GM18858 (cell line): ENCODE data around the gene ARHGAP31.
"Not testable (repeated sequence)": the region's sequence is repeated elsewhere in the genome, so short reads cannot be mapped to it uniquely, and the experiment has no call there.

Source experiments
- ATAC-seq: cut with Tn5 transposase; IDR thresholded peaks from one replicate; pipeline ENCODE4 v1.9.1; 2021; ENCODE audit not compliant: unreplicated experiment

Gene ARHGAP31

GRCh38 chr3:119293105-119293870, 895 bp upstream of the ARHGAP31 start:
- ATAC-seq, result no peak

GRCh38 chr3:119294696-119295671, 801 bp downstream of the ARHGAP31 start:
- peak; percentile 12 for ATAC-seq

GRCh38 chr3:119295816-119296726, 1.9 kb downstream of the ARHGAP31 start:
- ATAC-seq, result no peak

- ATAC-seq, result no peak
Measured at GRCh38 chr3:119296727-119297122, 2.5 kb downstream of the ARHGAP31 start.

GRCh38 chr3:119297169-119297568, 3.0 kb downstream of the ARHGAP31 start:
- no peak for ATAC-seq

GRCh38 chr3:119298565-119298941, 4.4 kb downstream of the ARHGAP31 start:
- no peak for ATAC-seq

GRCh38 chr3:119300991-119301391, 6.8 kb downstream of the ARHGAP31 start:
- no peak for ATAC-seq

- no peak for ATAC-seq
Measured at GRCh38 chr3:119301662-119302061, 7.5 kb downstream of the ARHGAP31 start.

- ATAC-seq, result peak; percentile 63
Measured at GRCh38 chr3:119302697-119303551, 8.7 kb downstream of the ARHGAP31 start.

GRCh38 chr3:119304201-119304713, 10.1 kb downstream of the ARHGAP31 start:
- no peak for ATAC-seq

GRCh38 chr3:119305286-119305685, 11.1 kb downstream of the ARHGAP31 start:
- ATAC-seq, result no peak

- ATAC-seq, result not testable (repeated sequence)
Measured at GRCh38 chr3:119306378-119306777, 12.2 kb downstream of the ARHGAP31 start.

- ATAC-seq, result no peak
Measured at GRCh38 chr3:119308355-119308754, 14.2 kb downstream of the ARHGAP31 start.

GRCh38 chr3:119309591-119309990, 15.4 kb downstream of the ARHGAP31 start:
- ATAC-seq, result no peak

GRCh38 chr3:119310071-119310470, 15.9 kb downstream of the ARHGAP31 start:
- ATAC-seq, result no peak

- no peak for ATAC-seq
Measured at GRCh38 chr3:119311081-119311925, 17.1 kb downstream of the ARHGAP31 start.

- ATAC-seq, result no peak
Measured at GRCh38 chr3:119313461-119313860, 19.3 kb downstream of the ARHGAP31 start.

- ATAC-seq, result no peak
Measured at GRCh38 chr3:119314821-119315220, 20.6 kb downstream of the ARHGAP31 start.
